CD8-positive, alpha-beta memory T cell (primary cell): Measurements from ENCODE around the gene CCDC50. TPM values are rescaled to one million over a fixed set of nuclear protein-coding genes. Genes with fewer than 3 reads are reported as not detected.

ENCODE experiments used
- CTCF ChIA-PET: fragments of 350-600 bp; sonication (Branson Sonifier 250); formaldehyde crosslinking; loops from one replicate; lab custom pipeline; 2021; ENCODE audit warnings: antibody characterized with exemption; lab: Charles Lee
- POLR2A ChIA-PET: fragments of 350-600 bp; sonication (Branson Sonifier 250); formaldehyde crosslinking; loops from one replicate; lab custom pipeline; 2021; ENCODE audit warnings: antibody characterized with exemption; lab: Charles Lee
- DNase-seq, 5 donors: peaks; one replicate each; pipeline versions ENCODE4 v3.0.0 to v3.0.0-alpha.2; 2020 to 2022; ENCODE audit warnings: mixed read lengths in 1 of 5
- H3K27ac ChIP-seq: one replicate; pipeline ENCODE4 v1.7.0; 2013; ENCODE audit warnings: low read depth, mild to moderate bottlenecking, low read length, moderate library complexity
- H3K27me3 ChIP-seq: 2 replicates; pipeline ENCODE4 v1.7.0; 2013; ENCODE audit warnings: low read length, mild to moderate bottlenecking; ENCODE audit not compliant: insufficient read depth, poor library complexity, severe bottlenecking
- H3K36me3 ChIP-seq: 2 replicates; pipeline ENCODE4 v1.7.0; 2013; ENCODE audit warnings: mild to moderate bottlenecking, low read length, moderate library complexity; ENCODE audit not compliant: insufficient read depth
- H3K4me1 ChIP-seq: 2 replicates; pipeline ENCODE4 v1.7.0; 2013; ENCODE audit warnings: mild to moderate bottlenecking, low read length, moderate library complexity; ENCODE audit not compliant: insufficient read depth
- H3K4me3 ChIP-seq: 2 replicates; pipeline ENCODE4 v1.7.0; 2013; ENCODE audit warnings: mild to moderate bottlenecking, low read length
- H3K9me3 ChIP-seq: 2 replicates; pipeline ENCODE4 v1.7.0; 2013; ENCODE audit warnings: mild to moderate bottlenecking, low read length
- H3K27ac Mint-ChIP-seq, 8 donors: one replicate each; pipeline ENCODE4 v1.8.0; 2020 to 2021; ENCODE audit warnings: mixed read lengths in 8 of 8, mild to moderate bottlenecking in 6 of 8, inconsistent platforms in 3 of 8, moderate library complexity in 3 of 8
- H3K27me3 Mint-ChIP-seq, 2 donors: one replicate each; pipeline ENCODE4 v1.8.0; 2020 to 2021; ENCODE audit warnings: mixed read lengths in 2 of 2, mild to moderate bottlenecking in 1 of 2, moderate library complexity in 1 of 2
- H3K36me3 Mint-ChIP-seq, 3 donors: one replicate each; pipeline ENCODE4 v1.8.0; 2020 to 2021; ENCODE audit warnings: mixed read lengths in 3 of 3, inconsistent platforms in 1 of 3, mild to moderate bottlenecking in 1 of 3
- H3K4me1 Mint-ChIP-seq, 3 donors: one replicate each; pipeline ENCODE4 v1.8.0; 2020 to 2021; ENCODE audit warnings: mixed read lengths in 3 of 3, inconsistent platforms in 1 of 3, mild to moderate bottlenecking in 1 of 3
- H3K4me3 Mint-ChIP-seq, 7 donors: one replicate each; pipeline ENCODE4 v1.8.0; 2020 to 2021; ENCODE audit warnings: mixed read lengths in 7 of 7, mild to moderate bottlenecking in 6 of 7, moderate library complexity in 4 of 7, inconsistent platforms in 2 of 7
- H3K9me3 Mint-ChIP-seq, 5 donors: one replicate each; pipeline ENCODE4 v1.8.0; 2020 to 2022; ENCODE audit warnings: mixed read lengths in 5 of 5, mild to moderate bottlenecking in 3 of 5, moderate library complexity in 2 of 5, inconsistent platforms in 1 of 5
- polyA plus RNA-seq: library from polyadenylated mRNA; unstranded; fragments of 300-500 nt; fragmentation: Illumina TruSeq; gene quantifications from one replicate; pipeline ENCODE4 v1.2.3, GENCODE V29; 2021
- total RNA-seq, 2 experiments: library from RNA; stranded (reverse); gene quantifications; one replicate each; pipeline ENCODE4 v1.2.3, GENCODE V29; 2021

CCDC50 gene
- total and polyA plus RNA-seq, 3 experiments from 2014 or later, result 7.9 to 13.0 (median 11.9) TPM

GRCh38 chr3:191366675-191367074 is 37.5 kb downstream of the CCDC50 start:
- no peak for DNase-seq
- Mint-ChIP-seq H3K9me3 (peaks cover 0 to 3% (median 0%) of the 10 kb centered on the region in 5 donors), H3K27me3 (no peaks in the 10 kb centered on the region), H3K4me1 (no peaks in the 10 kb centered on the region), H3K36me3 (peaks cover 0 to 1% (median 0%) of the 10 kb centered on the region in 3 donors), H3K4me3 (no peak overlapping the region), H3K27ac (no peak overlapping the region)
- Histone ChIP-seq H3K4me1 (no peaks in the 10 kb centered on the region), H3K4me3 (no peak overlapping the region), H3K27me3 (no peaks in the 10 kb centered on the region), H3K9me3 (no peaks in the 10 kb centered on the region), H3K36me3 (no peaks in the 10 kb centered on the region), H3K27ac (no peak overlapping the region)
- ChIA-PET POLR2A (no interaction called here), CTCF (no interaction called here)

- ChIA-PET CTCF (no interaction called here), POLR2A (no interaction called here)
- no peak overlapping the region for H3K4me3 ChIP-seq
- H3K27me3 ChIP-seq, result no peaks in the 10 kb centered on the region
- H3K36me3 Mint-ChIP-seq, result no peaks in the 10 kb centered on the region
- H3K4me1 ChIP-seq, result no peaks in the 10 kb centered on the region
- H3K36me3 ChIP-seq, result no peaks in the 10 kb centered on the region
- peaks cover 0 to 3% (median 0%) of the 10 kb centered on the region in 5 donors for H3K9me3 Mint-ChIP-seq
- no peaks in the 10 kb centered on the region for H3K27me3 Mint-ChIP-seq
- no peak overlapping the region for H3K4me3 Mint-ChIP-seq
- H3K4me1 Mint-ChIP-seq, result no peaks in the 10 kb centered on the region
- DNase-seq, result no peak
- H3K9me3 ChIP-seq, result no peaks in the 10 kb centered on the region
- H3K27ac Mint-ChIP-seq, result no peak overlapping the region
- no peak overlapping the region for H3K27ac ChIP-seq
These were observed 39.8 kb downstream of the CCDC50 start for GRCh38 chr3:191368755-191369615.

- Mint-ChIP-seq H3K9me3 (peaks cover 0 to 3% (median 0%) of the 10 kb centered on the region in 5 donors), H3K27ac (no peak overlapping the region), H3K36me3 (no peaks in the 10 kb centered on the region), H3K4me1 (no peaks in the 10 kb centered on the region), H3K4me3 (no peak overlapping the region), H3K27me3 (no peaks in the 10 kb centered on the region)
- H3K4me1 ChIP-seq, result no peaks in the 10 kb centered on the region
- no peaks in the 10 kb centered on the region for H3K27me3 ChIP-seq
- H3K27ac ChIP-seq, result no peak overlapping the region
- H3K9me3 ChIP-seq, result no peaks in the 10 kb centered on the region
- no peaks in the 10 kb centered on the region for H3K36me3 ChIP-seq
- ChIA-PET CTCF (no interaction called here), POLR2A (no interaction called here)
- DNase-seq, result no peak
- H3K4me3 ChIP-seq, result no peak overlapping the region
These were observed 40.4 kb downstream of the CCDC50 start for GRCh38 chr3:191369616-191370010.

GRCh38 chr3:191372122-191372521 is 42.9 kb downstream of the CCDC50 start:
- H3K27ac ChIP-seq, result no peak overlapping the region
- H3K4me1 Mint-ChIP-seq, result no peaks in the 10 kb centered on the region
- ChIA-PET POLR2A (no interaction called here), CTCF (no interaction called here)
- H3K36me3 Mint-ChIP-seq, result peaks cover 0 to 4% (median 3%) of the 10 kb centered on the region in 3 donors
- H3K4me3 Mint-ChIP-seq, result no peak overlapping the region
- H3K4me1 ChIP-seq, result no peaks in the 10 kb centered on the region
- no peak overlapping the region for H3K4me3 ChIP-seq
- H3K27ac Mint-ChIP-seq, result no peak overlapping the region
- no peak for DNase-seq
- no peaks in the 10 kb centered on the region for H3K27me3 ChIP-seq
- H3K9me3 ChIP-seq, result no peaks in the 10 kb centered on the region
- H3K36me3 ChIP-seq, result no peaks in the 10 kb centered on the region
- no peaks in the 10 kb centered on the region for H3K27me3 Mint-ChIP-seq
- peaks cover 0 to 3% (median 0%) of the 10 kb centered on the region in 5 donors for H3K9me3 Mint-ChIP-seq

- POLR2A ChIA-PET, result no interaction called here
These were observed 44.1 kb downstream of the CCDC50 start for GRCh38 chr3:191373327-191373726.

GRCh38 chr3:191376516-191377141 is 47.4 kb downstream of the CCDC50 start:
- DNase-seq, result no peak
- peaks cover 0 to 7% (median 3%) of the 10 kb centered on the region in 3 donors for H3K36me3 Mint-ChIP-seq
- H3K27ac ChIP-seq, result no peak overlapping the region
- no peaks in the 10 kb centered on the region for H3K36me3 ChIP-seq
- CTCF ChIA-PET, result no interaction called here
- H3K4me1 Mint-ChIP-seq, result peaks cover 0 to 2% (median 0%) of the 10 kb centered on the region in 3 donors
- POLR2A ChIA-PET, result no interaction called here
- no peaks in the 10 kb centered on the region for H3K27me3 Mint-ChIP-seq
- no peak overlapping the region for H3K4me3 ChIP-seq
- no peaks in the 10 kb centered on the region for H3K27me3 ChIP-seq
- no peaks in the 10 kb centered on the region for H3K4me1 ChIP-seq
- no peak overlapping the region for H3K4me3 Mint-ChIP-seq
- no peak overlapping the region for H3K27ac Mint-ChIP-seq
- no peaks in the 10 kb centered on the region for H3K9me3 ChIP-seq
- H3K9me3 Mint-ChIP-seq, result no peaks in the 10 kb centered on the region

More at GRCh38 chr3:191373327-191373726, 44.1 kb downstream of the CCDC50 start:
- Mint-ChIP-seq H3K4me3 (no peak overlapping the region), H3K4me1 (no peaks in the 10 kb centered on the region), H3K36me3 (peaks cover 0 to 4% (median 3%) of the 10 kb centered on the region in 3 donors), H3K27ac (no peak overlapping the region), H3K9me3 (peaks cover 0 to 3% (median 0%) of the 10 kb centered on the region in 5 donors), H3K27me3 (no peaks in the 10 kb centered on the region)
- H3K27me3 ChIP-seq, result no peaks in the 10 kb centered on the region
- CTCF ChIA-PET, result no interaction called here
- no peaks in the 10 kb centered on the region for H3K36me3 ChIP-seq
- H3K27ac ChIP-seq, result no peak overlapping the region
- no peak overlapping the region for H3K4me3 ChIP-seq
- no peaks in the 10 kb centered on the region for H3K9me3 ChIP-seq
- no peaks in the 10 kb centered on the region for H3K4me1 ChIP-seq
- no peak for DNase-seq

GRCh38 chr3:191378142-191378812 is 49.1 kb downstream of the CCDC50 start:
- Mint-ChIP-seq H3K27ac (no peak overlapping the region), H3K9me3 (no peaks in the 10 kb centered on the region), H3K36me3 (peaks cover 0 to 8% (median 3%) of the 10 kb centered on the region in 3 donors), H3K4me1 (peaks cover 0 to 2% (median 0%) of the 10 kb centered on the region in 3 donors), H3K27me3 (no peaks in the 10 kb centered on the region), H3K4me3 (no peak overlapping the region)
- Histone ChIP-seq H3K27me3 (no peaks in the 10 kb centered on the region), H3K4me3 (no peak overlapping the region), H3K4me1 (no peaks in the 10 kb centered on the region), H3K9me3 (no peaks in the 10 kb centered on the region), H3K27ac (no peak overlapping the region), H3K36me3 (no peaks in the 10 kb centered on the region)
- ChIA-PET CTCF (no interaction called here), POLR2A (no interaction called here)
- DNase-seq, result no peak

GRCh38 chr3:191379446-191379845 is 50.3 kb downstream of the CCDC50 start:
- POLR2A ChIA-PET, result no interaction called here
- H3K36me3 Mint-ChIP-seq, result peaks cover 0 to 8% (median 3%) of the 10 kb centered on the region in 3 donors
- no peaks in the 10 kb centered on the region for H3K9me3 ChIP-seq
- H3K27me3 Mint-ChIP-seq, result no peaks in the 10 kb centered on the region
- no peak overlapping the region for H3K27ac ChIP-seq
- H3K27ac Mint-ChIP-seq, result no peak overlapping the region
- no peaks in the 10 kb centered on the region for H3K4me1 ChIP-seq
- H3K27me3 ChIP-seq, result no peaks in the 10 kb centered on the region
- no peak for DNase-seq
- H3K4me3 Mint-ChIP-seq, result no peak overlapping the region
- no peak overlapping the region for H3K4me3 ChIP-seq
- no peaks in the 10 kb centered on the region for H3K36me3 ChIP-seq
- peaks cover 0 to 2% (median 0%) of the 10 kb centered on the region in 3 donors for H3K4me1 Mint-ChIP-seq
- CTCF ChIA-PET, result no interaction called here
- no peaks in the 10 kb centered on the region for H3K9me3 Mint-ChIP-seq
